ENCODE data around the gene RFX7. TPM values are rescaled to one million over a fixed set of nuclear protein-coding genes. Genes with fewer than 3 reads are reported as not detected.

The RFX7 gene
- total and polyA plus RNA-seq, 2 of the 8 experiments (the other 6 are each of a cell fraction or from before 2014, with no cell fraction given): 10.4 to 40.9 TPM

GRCh38 chr15:56095406-56095805, 148.3 kb downstream of the RFX7 start:
- no peak overlapping the region for H3K9ac ChIP-seq (replicated peaks in 1 of 4; ENCODE audit: extremely low read depth in 1 of 4, low read depth in 3 of 4, low read length in 3 of 4)
- H3K18ac ChIP-seq (ENCODE audit: extremely low read depth, low read length): no peak overlapping the region
- no peak overlapping the region for H2BK12ac ChIP-seq (ENCODE audit: low read depth, low read length)
- H2BK120ac ChIP-seq (replicated peaks; ENCODE audit: low read depth, low read length): no peak overlapping the region
- H2AFZ ChIP-seq (ENCODE audit: low read length): no peak overlapping the region
- H3K27me3 ChIP-seq (replicated peaks in 1 of 4; ENCODE audit: control insufficient read depth in 3 of 4, extremely low read depth in 1 of 4, insufficient read depth in 3 of 4, low read length in 3 of 4): peaks cover 0 to 1% (median 0%) of the 10 kb centered on the region in 4 experiments; a peak in 1 of 7 replicates
- H3K4ac ChIP-seq (replicated peaks; ENCODE audit: insufficient read length, low read depth, low read length): no peak overlapping the region
- peaks cover 0 to 2% of the 10 kb centered on the region in 2 experiments for H4K20me1 ChIP-seq (replicated peaks in 1 of 2; ENCODE audit: control insufficient read depth in 1 of 2, insufficient read depth in 2 of 2, low read length in 2 of 2)
- no peak overlapping the region for H3K4me3 ChIP-seq (ENCODE audit: extremely low read depth in 1 of 4, insufficient read depth in 2 of 4, low read depth in 3 of 4, low read length in 4 of 4)
- H3K36me3 ChIP-seq (ENCODE audit: control insufficient read depth in 2 of 4, insufficient read depth in 4 of 4, low read length in 3 of 4): peaks cover 25 to 58% (median 48%) of the 10 kb centered on the region in 4 experiments
- H3K4me2 ChIP-seq (ENCODE audit: insufficient read depth in 1 of 2, low read depth in 2 of 2, low read length in 2 of 2): no peak overlapping the region
- H4K91ac ChIP-seq (replicated peaks; ENCODE audit: insufficient read length, low read length): no peak overlapping the region
- no peak overlapping the region for H2BK20ac ChIP-seq (ENCODE audit: low read length)
- no peaks in the 10 kb centered on the region for H3K4me1 ChIP-seq (replicated peaks in 1 of 4; ENCODE audit: control insufficient read depth in 3 of 4, insufficient read depth in 4 of 4, low read length in 3 of 4)
- ChIA-PET CTCF (ENCODE audit: partially characterized antibody) (no interaction called here), POLR2A (ENCODE audit: partially characterized antibody) (no interaction called here)
- H2BK15ac ChIP-seq (ENCODE audit: low read length): no peak overlapping the region
- no peak overlapping the region for H3K14ac ChIP-seq (ENCODE audit: insufficient read length)
- no peak for FAIRE-seq
- H3K56ac ChIP-seq (replicated peaks; ENCODE audit: insufficient read length, low read depth, low read length): no peak overlapping the region
- DNase-seq (ENCODE audit: low read depth in 1 of 2, low spot score in 2 of 2): no peak
- H3K27ac ChIP-seq (ENCODE audit: low read depth, low read length): no peak overlapping the region
- no peak overlapping the region for H4K8ac ChIP-seq (ENCODE audit: extremely low read depth, insufficient read depth, low read length)
- no peaks in the 10 kb centered on the region for H3K79me2 ChIP-seq (ENCODE audit: control insufficient read depth in 1 of 2, insufficient read depth in 2 of 2, low read length in 2 of 2)
- H2BK5ac ChIP-seq (ENCODE audit: low read depth, low read length): no peak overlapping the region
- no peaks in the 10 kb centered on the region for H3K23me2 ChIP-seq (ENCODE audit: low read depth, low read length)
- H3K9me3 ChIP-seq (ENCODE audit: insufficient read depth in 2 of 2, low read depth in 1 of 2, low read length in 1 of 2): no peaks in the 10 kb centered on the region
- H2AK5ac ChIP-seq (ENCODE audit: low read depth, low read length): no peak overlapping the region
- H3K79me1 ChIP-seq (ENCODE audit: low read depth, low read length): no peaks in the 10 kb centered on the region
- H4K5ac ChIP-seq (ENCODE audit: insufficient read length, low read depth, low read length): no peak overlapping the region
- H3K23ac ChIP-seq (ENCODE audit: insufficient read length): no peak overlapping the region
- TF ChIP-seq GABPA (IDR thresholded peaks at IDR 0.05; ENCODE audit: borderline replicate concordance, insufficient read depth, low read length) (no peak), TCF12 (IDR thresholded peaks at IDR 0.05; ENCODE audit: low read depth, low read length) (no peak), HDAC6 (IDR thresholded peaks at IDR 0.05; ENCODE audit: low read depth, low read length) (no peak), SRF (IDR thresholded peaks at IDR 0.05; ENCODE audit: low read depth, low read length) (no peak), CBX5 (IDR thresholded peaks at IDR 0.05; ENCODE audit: low read depth, low read length) (no peak), PHF8 (conservative IDR thresholded peaks at IDR 0.05; ENCODE audit: low read depth, low read length) (no peak), USF2 (IDR thresholded peaks at IDR 0.05; ENCODE audit: low read length) (no peak), SIRT6 (IDR thresholded peaks at IDR 0.05; ENCODE audit: low read length) (no peak), EGR1 (IDR thresholded peaks at IDR 0.05; ENCODE audit: borderline replicate concordance, low read depth, low read length) (no peak), JUND (IDR thresholded peaks at IDR 0.05; ENCODE audit: low read length) (no peak)
- 100% methylated on average over 1 of the region's 1 CpG; no CpG with 5 or more reads in 1 of the 2 experiments for WGBS, 2 experiments (ENCODE audit: extremely low coverage in 1 of 2, insufficient coverage in 1 of 2, insufficient read length in 1 of 2, insufficient replicate concordance in 2 of 2, low coverage in 1 of 2, low lambda C conversion rate in 2 of 2, missing lambda C conversion rate in 1 of 2)

Measured in H1 (cell line).